Astrocyte (in vitro differentiated cells and primary cell): ENCODE results near the gene TBC1D2. TPM values are rescaled to one million over a fixed set of nuclear protein-coding genes. Genes with fewer than 3 reads are reported as not detected.

Experiments
- DNase-seq: peaks from one replicate; pipeline ENCODE4 v3.0.0-alpha.2; 2010; ENCODE audit warnings: low read depth
- FAIRE-seq: peaks from 2 replicates; lab custom pipeline; 2011; peaks lifted over from hg19 to GRCh38; lab: Jason Lieb, UNC
- H2AFZ ChIP-seq: 2 replicates; pipeline ENCODE4 v1.6.0; 2012; ENCODE audit warnings: low read depth, low read length, inconsistent platforms
- H3K27ac ChIP-seq: 2 replicates; pipeline ENCODE4 v1.5.1; 2011; ENCODE audit warnings: low read depth, low read length, inconsistent platforms
- H3K27me3 ChIP-seq: 2 replicates; pipeline ENCODE4 v1.6.0; 2011; ENCODE audit warnings: low read length, inconsistent platforms; ENCODE audit not compliant: insufficient read depth
- H3K36me3 ChIP-seq: 2 replicates; pipeline ENCODE4 v1.5.1; 2011; ENCODE audit warnings: low read length, inconsistent platforms; ENCODE audit not compliant: insufficient read depth
- H3K4me1 ChIP-seq: 2 replicates; pipeline ENCODE4 v1.5.1; 2011; ENCODE audit warnings: low read length, inconsistent platforms; ENCODE audit not compliant: insufficient read depth
- H3K4me2 ChIP-seq: 2 replicates; pipeline ENCODE4 v1.6.0; 2012; ENCODE audit warnings: low read length, inconsistent platforms
- H3K4me3 ChIP-seq: 2 replicates; pipeline ENCODE4 v1.5.1; 2011; ENCODE audit warnings: low read depth, mild to moderate bottlenecking, low read length, inconsistent platforms; ENCODE audit not compliant: insufficient read depth
- H3K79me2 ChIP-seq: 2 replicates; pipeline ENCODE4 v1.6.0; 2012; ENCODE audit warnings: mild to moderate bottlenecking, low read length, inconsistent platforms; ENCODE audit not compliant: insufficient read depth
- H3K9ac ChIP-seq: 2 replicates; pipeline ENCODE4 v1.6.0; 2012; ENCODE audit warnings: mild to moderate bottlenecking, low read length, inconsistent platforms
- H3K9me3 ChIP-seq: 2 replicates; pipeline ENCODE4 v1.5.1; 2012; ENCODE audit warnings: low read depth, mild to moderate bottlenecking, low read length, inconsistent platforms; ENCODE audit not compliant: insufficient read depth
- H4K20me1 ChIP-seq: 2 replicates; pipeline ENCODE4 v1.6.0; 2012; ENCODE audit warnings: low read length, inconsistent platforms; ENCODE audit not compliant: insufficient read depth
- H3K27ac Mint-ChIP-seq: one replicate; pipeline ENCODE4 v1.8.0; 2021; ENCODE audit warnings: mild to moderate bottlenecking, mixed read lengths; ENCODE audit not compliant: unreplicated experiment
- H3K27me3 Mint-ChIP-seq: one replicate; pipeline ENCODE4 v1.8.0; 2021; ENCODE audit warnings: low read depth, mixed read lengths; ENCODE audit not compliant: unreplicated experiment
- H3K36me3 Mint-ChIP-seq: one replicate; pipeline ENCODE4 v1.8.0; 2021; ENCODE audit warnings: low read depth, mixed read lengths; ENCODE audit not compliant: unreplicated experiment
- H3K4me1 Mint-ChIP-seq: one replicate; pipeline ENCODE4 v1.8.0; 2021; ENCODE audit warnings: low read depth, mixed read lengths; ENCODE audit not compliant: unreplicated experiment
- H3K4me3 Mint-ChIP-seq: one replicate; pipeline ENCODE4 v1.8.0; 2021; ENCODE audit warnings: mild to moderate bottlenecking, moderate library complexity, mixed read lengths; ENCODE audit not compliant: unreplicated experiment
- H3K9me3 Mint-ChIP-seq: one replicate; pipeline ENCODE4 v1.8.0; 2021; ENCODE audit warnings: mild to moderate bottlenecking, mixed read lengths; ENCODE audit not compliant: unreplicated experiment
- CTCF ChIP-seq: IDR thresholded peaks from 2 replicates; pipeline ENCODE4 v1.5.1; 2011; ENCODE audit warnings: low read depth, mild to moderate bottlenecking, inconsistent platforms, low read length, moderate library complexity; ENCODE audit not compliant: insufficient read depth
- EZH2 ChIP-seq: IDR thresholded peaks from 2 replicates; pipeline ENCODE4 v1.6.1; 2012; ENCODE audit warnings: mild to moderate bottlenecking, low read length, inconsistent platforms; ENCODE audit not compliant: insufficient read depth
- total RNA-seq: library from RNA; stranded (reverse); gene quantifications from 2 replicates; pipeline ENCODE4 v1.2.1, GENCODE V29; 2021

The TBC1D2 gene
- total RNA-seq, 1 donor from 2014 or later, result 9.6 TPM

- Mint-ChIP-seq H3K27ac (no peak overlapping the region), H3K4me3 (no peak overlapping the region), H3K36me3 (peaks cover 15% of the 10 kb centered on the region), H3K4me1 (no peaks in the 10 kb centered on the region), H3K27me3 (no peaks in the 10 kb centered on the region), H3K9me3 (no peaks in the 10 kb centered on the region)
- no peak overlapping the region for H3K9ac ChIP-seq
- no peak overlapping the region for H3K4me3 ChIP-seq
- no peaks in the 10 kb centered on the region for H3K79me2 ChIP-seq
- no peak for TF ChIP-seq CTCF
- TF ChIP-seq EZH2, result no peak
- H3K27ac ChIP-seq, result no peak overlapping the region
- H3K36me3 ChIP-seq, result peaks cover 6% of the 10 kb centered on the region
- no peaks in the 10 kb centered on the region for H3K9me3 ChIP-seq
- FAIRE-seq, result no peak
- H3K27me3 ChIP-seq, result no peaks in the 10 kb centered on the region
- peaks cover 13% of the 10 kb centered on the region for H3K4me1 ChIP-seq
- no peak overlapping the region for H3K4me2 ChIP-seq
- H4K20me1 ChIP-seq, result no peaks in the 10 kb centered on the region
- H2AFZ ChIP-seq, result no peak overlapping the region
- no peak for DNase-seq
Observed at GRCh38 chr9:98236901-98237487, 18.5 kb downstream of the TBC1D2 start.

- Mint-ChIP-seq H3K27me3 (no peaks in the 10 kb centered on the region), H3K4me3 (no peak overlapping the region), H3K36me3 (peaks cover 8% of the 10 kb centered on the region), H3K4me1 (peaks cover 2% of the 10 kb centered on the region), H3K27ac (no peak overlapping the region), H3K9me3 (no peaks in the 10 kb centered on the region)
- FAIRE-seq (no peak), DNase-seq (no peak)
- Histone ChIP-seq H3K4me1 (peaks cover 14% of the 10 kb centered on the region), H3K4me2 (no peak overlapping the region), H3K27me3 (no peaks in the 10 kb centered on the region), H3K9me3 (no peaks in the 10 kb centered on the region), H4K20me1 (no peaks in the 10 kb centered on the region), H3K4me3 (no peak overlapping the region), H3K27ac (no peak overlapping the region), H3K9ac (no peak overlapping the region), H3K79me2 (no peaks in the 10 kb centered on the region), H2AFZ (no peak overlapping the region), H3K36me3 (peaks cover 5% of the 10 kb centered on the region)
- TF ChIP-seq EZH2 (no peak), CTCF (no peak)
Observed at GRCh38 chr9:98235126-98235525, 20.3 kb downstream of the TBC1D2 start.

- no peak for FAIRE-seq
- H3K9ac ChIP-seq, result no peak overlapping the region
Observed at GRCh38 chr9:98234245-98234825, 21.1 kb downstream of the TBC1D2 start.

More at GRCh38 chr9:98234245-98234825, 21.1 kb downstream of the TBC1D2 start:
- DNase-seq, result no peak
- no peaks in the 10 kb centered on the region for H3K79me2 ChIP-seq
- no peaks in the 10 kb centered on the region for H3K9me3 ChIP-seq
- no peak overlapping the region for H3K4me2 ChIP-seq
- H3K27me3 Mint-ChIP-seq, result no peaks in the 10 kb centered on the region
- no peak overlapping the region for H3K27ac ChIP-seq
- H3K4me3 Mint-ChIP-seq, result no peak overlapping the region
- peaks cover 13% of the 10 kb centered on the region for H3K36me3 ChIP-seq
- no peaks in the 10 kb centered on the region for H4K20me1 ChIP-seq
- peaks cover under 1% of the 10 kb centered on the region for H3K9me3 Mint-ChIP-seq
- peaks cover 14% of the 10 kb centered on the region for H3K4me1 ChIP-seq
- H3K36me3 Mint-ChIP-seq, result peaks cover 12% of the 10 kb centered on the region
- TF ChIP-seq CTCF (no peak), EZH2 (no peak)
- no peak overlapping the region for H3K27ac Mint-ChIP-seq
- peaks cover 2% of the 10 kb centered on the region for H3K4me1 Mint-ChIP-seq
- H2AFZ ChIP-seq, result no peak overlapping the region
- H3K4me3 ChIP-seq, result no peak overlapping the region
- no peaks in the 10 kb centered on the region for H3K27me3 ChIP-seq
